GM10847 (cell line): Measurements from ENCODE around the gene NRXN3.

Experiments used
- POLR2A ChIP-seq: IDR thresholded peaks from 2 replicates; pipeline ENCODE4 v1.6.1; 2011; ENCODE audit not compliant: insufficient read length; ENCODE audit errors: extremely low read depth

The NRXN3 gene

GRCh38 chr14:78688503-78688902, 518.3 kb downstream of the NRXN3 start:
- TF ChIP-seq POLR2A = no peak

- no peak for TF ChIP-seq POLR2A
Observed at GRCh38 chr14:78690836-78691235, 520.7 kb downstream of the NRXN3 start.

- no peak for TF ChIP-seq POLR2A
Observed at GRCh38 chr14:78697341-78697740, 527.2 kb downstream of the NRXN3 start.

- no peak for TF ChIP-seq POLR2A
Observed at GRCh38 chr14:78698991-78699390, 528.8 kb downstream of the NRXN3 start.

GRCh38 chr14:78700236-78700635, 530.1 kb downstream of the NRXN3 start:
- TF ChIP-seq POLR2A = no peak

- no peak for TF ChIP-seq POLR2A
Observed at GRCh38 chr14:78701246-78701645, 531.1 kb downstream of the NRXN3 start.

- no peak for TF ChIP-seq POLR2A
Observed at GRCh38 chr14:78704965-78705364, 534.8 kb downstream of the NRXN3 start.

- no peak for TF ChIP-seq POLR2A
Observed at GRCh38 chr14:78705989-78706388, 535.8 kb downstream of the NRXN3 start.

GRCh38 chr14:78709795-78710557, 539.8 kb downstream of the NRXN3 start:
- TF ChIP-seq POLR2A = no peak

GRCh38 chr14:78710963-78711362, 540.8 kb downstream of the NRXN3 start:
- TF ChIP-seq POLR2A = no peak

- no peak for TF ChIP-seq POLR2A
Observed at GRCh38 chr14:78713716-78714115, 543.5 kb downstream of the NRXN3 start.

GRCh38 chr14:78714711-78715110, 544.5 kb downstream of the NRXN3 start:
- TF ChIP-seq POLR2A = no peak

- TF ChIP-seq POLR2A = no peak
Observed at GRCh38 chr14:78721756-78722480, 551.7 kb downstream of the NRXN3 start.

GRCh38 chr14:78725086-78725485, 554.9 kb downstream of the NRXN3 start:
- TF ChIP-seq POLR2A = no peak

- no peak for TF ChIP-seq POLR2A
Observed at GRCh38 chr14:78737116-78737515, 566.9 kb downstream of the NRXN3 start.

GRCh38 chr14:78737601-78738000, 567.4 kb downstream of the NRXN3 start:
- TF ChIP-seq POLR2A = no peak

GRCh38 chr14:78746086-78746595, 576.0 kb downstream of the NRXN3 start:
- TF ChIP-seq POLR2A = no peak

GRCh38 chr14:78747813-78748212, 577.6 kb downstream of the NRXN3 start:
- TF ChIP-seq POLR2A = no peak
